ENCODE results near the gene TM7SF3.

The TM7SF3 gene

DNA sequence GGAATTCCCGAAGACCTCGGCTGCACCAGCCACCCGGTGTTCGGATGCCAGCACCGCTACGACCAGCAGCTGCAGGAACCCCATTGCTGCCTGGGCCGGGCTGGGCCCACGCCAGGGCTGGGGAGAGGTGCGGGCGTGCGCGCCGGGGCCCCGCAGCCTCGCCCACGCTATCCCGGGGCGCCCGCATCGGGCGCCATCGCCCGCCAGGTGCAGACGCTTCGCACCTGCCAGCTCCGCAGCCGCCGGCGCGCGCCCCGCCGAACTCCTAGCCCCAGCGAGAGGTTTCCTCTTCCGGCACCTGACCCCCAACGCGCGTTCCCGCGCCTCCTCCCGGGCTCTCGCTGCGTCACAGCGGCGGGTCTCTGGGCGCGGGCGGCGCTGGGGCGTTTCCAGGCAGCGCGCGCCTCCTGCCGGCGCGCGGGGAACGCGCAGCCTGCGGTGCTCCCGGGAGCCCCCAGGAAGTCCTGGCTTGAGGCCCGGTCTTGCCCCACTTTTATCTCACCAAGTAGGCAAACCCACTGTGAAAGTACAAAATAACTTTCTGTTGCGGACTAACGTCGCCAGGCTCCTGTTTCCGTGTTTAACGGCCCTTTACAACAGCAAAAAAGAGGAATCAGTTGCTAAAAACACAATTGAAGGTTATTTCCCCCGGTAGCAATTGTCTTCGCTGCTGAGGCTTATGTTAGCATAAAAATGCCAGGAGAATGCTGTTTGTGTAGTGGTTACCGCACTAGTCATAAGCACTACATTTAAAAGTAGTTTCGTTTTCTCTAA, at the start of gene TM7SF3:
TSS of gene TM7SF3 (minus strand) at position 300 of the 774 bp plus-strand sequence. CDS start at position 84, 216 bp downstream.
- peak; percentile 73 for DNase-seq (ENCODE audit: low read depth)
- peak within 1 kb of the TSS; percentile 89 for H3K4me3 ChIP-seq (ENCODE audit: low read depth, low read length)
- TF ChIP-seq, protein P1, sequence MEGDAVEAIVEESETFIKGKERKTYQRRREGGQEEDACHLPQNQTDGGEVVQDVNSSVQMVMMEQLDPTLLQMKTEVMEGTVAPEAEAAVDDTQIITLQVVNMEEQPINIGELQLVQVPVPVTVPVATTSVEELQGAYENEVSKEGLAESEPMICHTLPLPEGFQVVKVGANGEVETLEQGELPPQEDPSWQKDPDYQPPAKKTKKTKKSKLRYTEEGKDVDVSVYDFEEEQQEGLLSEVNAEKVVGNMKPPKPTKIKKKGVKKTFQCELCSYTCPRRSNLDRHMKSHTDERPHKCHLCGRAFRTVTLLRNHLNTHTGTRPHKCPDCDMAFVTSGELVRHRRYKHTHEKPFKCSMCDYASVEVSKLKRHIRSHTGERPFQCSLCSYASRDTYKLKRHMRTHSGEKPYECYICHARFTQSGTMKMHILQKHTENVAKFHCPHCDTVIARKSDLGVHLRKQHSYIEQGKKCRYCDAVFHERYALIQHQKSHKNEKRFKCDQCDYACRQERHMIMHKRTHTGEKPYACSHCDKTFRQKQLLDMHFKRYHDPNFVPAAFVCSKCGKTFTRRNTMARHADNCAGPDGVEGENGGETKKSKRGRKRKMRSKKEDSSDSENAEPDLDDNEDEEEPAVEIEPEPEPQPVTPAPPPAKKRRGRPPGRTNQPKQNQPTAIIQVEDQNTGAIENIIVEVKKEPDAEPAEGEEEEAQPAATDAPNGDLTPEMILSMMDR (IDR thresholded peaks at IDR 0.05; ENCODE audit: control insufficient read depth, extremely low read depth, insufficient read depth), result peak; percentile 92

- DNase-seq (ENCODE audit: low read depth), result no peak
- TF ChIP-seq, protein P1 (IDR thresholded peaks at IDR 0.05; ENCODE audit: control insufficient read depth, extremely low read depth, insufficient read depth), result no peak
- no peak overlapping the region for H3K4me3 ChIP-seq (ENCODE audit: low read depth, low read length)
Measured at GRCh38 chr12:27063250-27063851, 49.2 kb upstream of the TM7SF3 start.

GRCh38 chr12:27061317-27061716, 47.1 kb upstream of the TM7SF3 start:
- no peak for DNase-seq (ENCODE audit: low read depth)
- TF ChIP-seq, protein P1 (IDR thresholded peaks at IDR 0.05; ENCODE audit: control insufficient read depth, extremely low read depth, insufficient read depth), result no peak
- no peak overlapping the region for H3K4me3 ChIP-seq (ENCODE audit: low read depth, low read length)

DNA sequence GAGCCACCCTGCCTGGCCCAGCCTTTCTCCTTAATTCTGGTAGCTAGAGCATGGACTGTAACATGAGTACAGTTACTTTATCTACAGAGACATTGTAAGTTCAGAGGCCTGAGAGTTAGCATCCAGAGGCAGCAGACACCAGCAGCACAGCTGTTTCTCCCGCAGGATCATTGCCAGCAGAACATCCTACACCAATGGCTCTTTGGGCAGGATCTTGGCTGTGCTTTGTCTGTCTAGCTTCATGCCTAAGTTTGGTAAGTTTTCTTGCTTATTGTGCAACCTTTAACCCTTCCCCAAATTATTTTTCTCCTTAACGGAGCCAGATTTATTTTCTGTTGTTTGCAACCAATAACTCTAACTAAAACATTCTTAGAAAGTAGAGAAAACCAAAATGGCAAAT, 46.6 kb upstream of the TM7SF3 start:
- TF ChIP-seq, protein P1 (IDR thresholded peaks at IDR 0.05; ENCODE audit: control insufficient read depth, extremely low read depth, insufficient read depth), result no peak
- no peak for DNase-seq (ENCODE audit: low read depth)
- no peak overlapping the region for H3K4me3 ChIP-seq (ENCODE audit: low read depth, low read length)

DNA sequence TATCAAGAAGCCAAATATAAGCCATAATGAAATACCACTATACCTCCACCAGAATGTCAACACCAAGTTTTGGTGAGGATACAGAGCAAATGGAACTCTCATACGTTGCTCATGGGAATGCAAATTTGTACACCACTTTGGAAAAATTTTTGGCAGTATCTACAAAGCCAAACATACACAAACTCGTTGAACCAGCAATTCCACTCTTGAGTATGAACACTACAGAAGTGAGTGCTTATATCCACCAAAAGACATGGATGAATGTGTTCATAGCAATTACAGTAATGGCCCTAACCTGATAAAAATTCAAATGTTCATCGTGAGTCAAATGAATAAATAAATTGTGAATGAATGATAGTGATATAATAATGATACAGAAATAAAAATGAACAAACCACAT, 43.4 kb upstream of the TM7SF3 start:
- no peak overlapping the region for H3K4me3 ChIP-seq (ENCODE audit: low read depth, low read length)
- DNase-seq (ENCODE audit: low read depth), result peak; percentile 78
- TF ChIP-seq, protein P1 (IDR thresholded peaks at IDR 0.05; ENCODE audit: control insufficient read depth, extremely low read depth, insufficient read depth), result no peak

GRCh38 chr12:27055966-27056365, 41.8 kb upstream of the TM7SF3 start:
- no peak for DNase-seq (ENCODE audit: low read depth)
- TF ChIP-seq, protein P1 (IDR thresholded peaks at IDR 0.05; ENCODE audit: control insufficient read depth, extremely low read depth, insufficient read depth), result no peak

More at GRCh38 chr12:27055966-27056365, 41.8 kb upstream of the TM7SF3 start:
- no peak overlapping the region for H3K4me3 ChIP-seq (ENCODE audit: low read depth, low read length)

Data from LNCaP clone FGC (cell line).